ENCODE data around the gene TEAD4. TPM values are rescaled to one million over a fixed set of nuclear protein-coding genes. Genes with fewer than 3 reads are reported as not detected.

TEAD4 gene
- total RNA-seq, 1 experiment from 2014 or later = 43.2 TPM

DNA sequence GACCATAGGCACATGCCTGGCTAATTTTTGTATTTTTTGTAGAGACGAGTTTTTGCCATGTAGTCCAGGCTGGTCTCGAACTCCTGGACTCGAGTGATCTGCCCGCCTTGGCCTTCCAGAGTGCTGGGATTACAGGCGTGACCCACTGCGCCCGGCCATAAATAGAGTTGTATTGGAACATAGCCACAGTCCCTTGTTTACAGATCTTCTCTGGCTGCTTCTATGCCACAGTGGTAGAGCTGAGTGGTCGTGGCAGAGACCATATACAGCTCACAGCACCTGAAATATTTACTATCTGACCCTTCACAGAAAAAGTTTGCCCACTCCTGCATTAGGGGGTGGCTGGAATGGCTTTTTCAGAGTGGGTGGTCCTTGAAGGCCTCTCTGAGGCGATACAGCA, 90.0 kb downstream of the TEAD4 start:
- RAD21 ChIA-PET (ENCODE audit: low non-redundant PET in 1 of 2, low total read pairs in 2 of 2, uncharacterized antibody in 2 of 2, unreplicated experiment in 2 of 2) = no interaction called here
- TF ChIP-seq, protein P1, sequence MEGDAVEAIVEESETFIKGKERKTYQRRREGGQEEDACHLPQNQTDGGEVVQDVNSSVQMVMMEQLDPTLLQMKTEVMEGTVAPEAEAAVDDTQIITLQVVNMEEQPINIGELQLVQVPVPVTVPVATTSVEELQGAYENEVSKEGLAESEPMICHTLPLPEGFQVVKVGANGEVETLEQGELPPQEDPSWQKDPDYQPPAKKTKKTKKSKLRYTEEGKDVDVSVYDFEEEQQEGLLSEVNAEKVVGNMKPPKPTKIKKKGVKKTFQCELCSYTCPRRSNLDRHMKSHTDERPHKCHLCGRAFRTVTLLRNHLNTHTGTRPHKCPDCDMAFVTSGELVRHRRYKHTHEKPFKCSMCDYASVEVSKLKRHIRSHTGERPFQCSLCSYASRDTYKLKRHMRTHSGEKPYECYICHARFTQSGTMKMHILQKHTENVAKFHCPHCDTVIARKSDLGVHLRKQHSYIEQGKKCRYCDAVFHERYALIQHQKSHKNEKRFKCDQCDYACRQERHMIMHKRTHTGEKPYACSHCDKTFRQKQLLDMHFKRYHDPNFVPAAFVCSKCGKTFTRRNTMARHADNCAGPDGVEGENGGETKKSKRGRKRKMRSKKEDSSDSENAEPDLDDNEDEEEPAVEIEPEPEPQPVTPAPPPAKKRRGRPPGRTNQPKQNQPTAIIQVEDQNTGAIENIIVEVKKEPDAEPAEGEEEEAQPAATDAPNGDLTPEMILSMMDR (IDR thresholded peaks at IDR 0.05 in 2 of 3, conservative IDR thresholded peaks at IDR 0.05 in 1 of 3; ENCODE audit: borderline replicate concordance in 1 of 3, insufficient read depth in 1 of 3, low read depth in 2 of 3, low read length in 2 of 3) = no peak
- TF ChIP-seq EGR1 (IDR thresholded peaks at IDR 0.05; ENCODE audit: low read depth) (no peak), RAD21 (IDR thresholded peaks at IDR 0.05; ENCODE audit: low read depth) (no peak), YY1 (IDR thresholded peaks at IDR 0.05; ENCODE audit: extremely low read depth, insufficient replicate concordance, low read depth, low read length) (no peak), POLR2AphosphoS5 (IDR thresholded peaks at IDR 0.05; ENCODE audit: low read depth, low read length) (no peak), ELF1 (IDR thresholded peaks at IDR 0.05; ENCODE audit: borderline replicate concordance, low read depth) (no peak), FOSL1 (IDR thresholded peaks at IDR 0.05; ENCODE audit: low read depth) (no peak), POLR2A (IDR thresholded peaks at IDR 0.05; ENCODE audit: borderline replicate concordance, extremely low read depth, insufficient read depth, insufficient read length) (no peak), MAX (IDR thresholded peaks at IDR 0.05) (no peak)
- TF ChIP-seq, protein P2, sequence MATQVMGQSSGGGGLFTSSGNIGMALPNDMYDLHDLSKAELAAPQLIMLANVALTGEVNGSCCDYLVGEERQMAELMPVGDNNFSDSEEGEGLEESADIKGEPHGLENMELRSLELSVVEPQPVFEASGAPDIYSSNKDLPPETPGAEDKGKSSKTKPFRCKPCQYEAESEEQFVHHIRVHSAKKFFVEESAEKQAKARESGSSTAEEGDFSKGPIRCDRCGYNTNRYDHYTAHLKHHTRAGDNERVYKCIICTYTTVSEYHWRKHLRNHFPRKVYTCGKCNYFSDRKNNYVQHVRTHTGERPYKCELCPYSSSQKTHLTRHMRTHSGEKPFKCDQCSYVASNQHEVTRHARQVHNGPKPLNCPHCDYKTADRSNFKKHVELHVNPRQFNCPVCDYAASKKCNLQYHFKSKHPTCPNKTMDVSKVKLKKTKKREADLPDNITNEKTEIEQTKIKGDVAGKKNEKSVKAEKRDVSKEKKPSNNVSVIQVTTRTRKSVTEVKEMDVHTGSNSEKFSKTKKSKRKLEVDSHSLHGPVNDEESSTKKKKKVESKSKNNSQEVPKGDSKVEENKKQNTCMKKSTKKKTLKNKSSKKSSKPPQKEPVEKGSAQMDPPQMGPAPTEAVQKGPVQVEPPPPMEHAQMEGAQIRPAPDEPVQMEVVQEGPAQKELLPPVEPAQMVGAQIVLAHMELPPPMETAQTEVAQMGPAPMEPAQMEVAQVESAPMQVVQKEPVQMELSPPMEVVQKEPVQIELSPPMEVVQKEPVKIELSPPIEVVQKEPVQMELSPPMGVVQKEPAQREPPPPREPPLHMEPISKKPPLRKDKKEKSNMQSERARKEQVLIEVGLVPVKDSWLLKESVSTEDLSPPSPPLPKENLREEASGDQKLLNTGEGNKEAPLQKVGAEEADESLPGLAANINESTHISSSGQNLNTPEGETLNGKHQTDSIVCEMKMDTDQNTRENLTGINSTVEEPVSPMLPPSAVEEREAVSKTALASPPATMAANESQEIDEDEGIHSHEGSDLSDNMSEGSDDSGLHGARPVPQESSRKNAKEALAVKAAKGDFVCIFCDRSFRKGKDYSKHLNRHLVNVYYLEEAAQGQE (IDR thresholded peaks at IDR 0.05; ENCODE audit: low read depth) = no peak
- Histone ChIP-seq H2AFZ (ENCODE audit: low read depth, low read length, poor library complexity, severe bottlenecking) (no peak overlapping the region), H3K4me2 (ENCODE audit: low read length) (no peak overlapping the region), H3K27me3 (ENCODE audit: insufficient read depth, low read length) (no peaks in the 10 kb centered on the region), H3K4me1 (ENCODE audit: control insufficient read depth in 1 of 2, insufficient read depth in 2 of 2, low read length in 2 of 2) (peaks cover 0 to 16% of the 10 kb centered on the region in 2 experiments; a peak in 3 of 4 replicates), H3K36me3 (ENCODE audit: control insufficient read depth in 1 of 2, insufficient read depth in 2 of 2, low read length in 2 of 2) (no peaks in the 10 kb centered on the region), H3K4me3 (replicated peaks in 1 of 2; ENCODE audit: low read depth in 1 of 2, low read length in 2 of 2) (no peak overlapping the region), H4K20me1 (ENCODE audit: insufficient read depth) (no peaks in the 10 kb centered on the region), H3K9ac (ENCODE audit: low read length) (no peak overlapping the region), H3K9me2 (ENCODE audit: insufficient read depth) (no peaks in the 10 kb centered on the region), H3K79me2 (ENCODE audit: insufficient read depth, low read length) (no peaks in the 10 kb centered on the region), H3K27ac (ENCODE audit: low read depth, low read length) (no peak overlapping the region), H3K9me3 (ENCODE audit: control insufficient read depth in 1 of 2, insufficient read depth in 1 of 2, low read depth in 1 of 2, low read length in 2 of 2) (no peaks in the 10 kb centered on the region)
- POLR2A ChIA-PET = no interaction called here
- no TSS peak for BruUV-seq (replicated peaks)
- CTCF ChIA-PET = no interaction called here
- no peak for ATAC-seq
- no peak for DNase-seq (ENCODE audit: low read depth, low spot score)
- intact Hi-C loops (cut with micrococcal nuclease) = no loop called here
